Astrocyte (in vitro differentiated cells and primary cell): ENCODE results near the gene MC4R.

ENCODE experiments used
- EZH2 ChIP-seq: IDR thresholded peaks from 2 replicates; pipeline ENCODE4 v1.6.1; 2012; ENCODE audit warnings: mild to moderate bottlenecking, low read length, inconsistent platforms; ENCODE audit not compliant: insufficient read depth
- TF ChIP-seq, protein P1 (sequence below): IDR thresholded peaks from 2 replicates; pipeline ENCODE4 v1.5.1; 2011; ENCODE audit warnings: low read depth, mild to moderate bottlenecking, inconsistent platforms, low read length, moderate library complexity; ENCODE audit not compliant: insufficient read depth

- TF ChIP-seq, protein P1, sequence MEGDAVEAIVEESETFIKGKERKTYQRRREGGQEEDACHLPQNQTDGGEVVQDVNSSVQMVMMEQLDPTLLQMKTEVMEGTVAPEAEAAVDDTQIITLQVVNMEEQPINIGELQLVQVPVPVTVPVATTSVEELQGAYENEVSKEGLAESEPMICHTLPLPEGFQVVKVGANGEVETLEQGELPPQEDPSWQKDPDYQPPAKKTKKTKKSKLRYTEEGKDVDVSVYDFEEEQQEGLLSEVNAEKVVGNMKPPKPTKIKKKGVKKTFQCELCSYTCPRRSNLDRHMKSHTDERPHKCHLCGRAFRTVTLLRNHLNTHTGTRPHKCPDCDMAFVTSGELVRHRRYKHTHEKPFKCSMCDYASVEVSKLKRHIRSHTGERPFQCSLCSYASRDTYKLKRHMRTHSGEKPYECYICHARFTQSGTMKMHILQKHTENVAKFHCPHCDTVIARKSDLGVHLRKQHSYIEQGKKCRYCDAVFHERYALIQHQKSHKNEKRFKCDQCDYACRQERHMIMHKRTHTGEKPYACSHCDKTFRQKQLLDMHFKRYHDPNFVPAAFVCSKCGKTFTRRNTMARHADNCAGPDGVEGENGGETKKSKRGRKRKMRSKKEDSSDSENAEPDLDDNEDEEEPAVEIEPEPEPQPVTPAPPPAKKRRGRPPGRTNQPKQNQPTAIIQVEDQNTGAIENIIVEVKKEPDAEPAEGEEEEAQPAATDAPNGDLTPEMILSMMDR = no peak
- TF ChIP-seq EZH2 = no peak
These were observed 49.0 kb upstream of the MC4R start for GRCh38 chr18:60421356-60422118.
